Right lobe of liver (tissue), 4 donors: ENCODE results near the gene TBC1D23.

Source experiments
- CTCF ChIP-seq, 4 donors: fragments of 200-600 bp in 3 of 4; fragments of 450-650 bp in 1 of 4; IDR thresholded peaks; one replicate each; pipeline versions ENCODE4 v1.5.1 to v1.8.0; 2016 to 2022; ENCODE audit warnings: antibody characterized with exemption in 4 of 4, mild to moderate bottlenecking in 2 of 4
- POLR2A ChIP-seq: fragments of 450-650 bp; IDR thresholded peaks from one replicate; pipeline ENCODE4 v1.6.1; 2017; ENCODE audit warnings: antibody characterized with exemption, mild to moderate bottlenecking
- donor health status: DM: no; HTN: no; CAD: no.
- donor health status: DM: no; HTN: no; CAD: no.
- donor health status: DM: no; HTN: yes; CAD: no.

- TF ChIP-seq CTCF (IDR thresholded peaks at IDR 0.05) (no peak), POLR2A (no peak)
Measured at GRCh38 chr3:100299016-100299415, 38.2 kb downstream of the TBC1D23 start.
